HG03354 (cell line): ENCODE data around the gene ZNF70.
A peak's percentile ranks its signal among the peaks of the same experiment; 100 is the strongest.
"Not testable (repeated sequence)": the region's sequence is repeated elsewhere in the genome, so short reads cannot be mapped to it uniquely, and the experiment has no call there.

Source experiments
- ATAC-seq: cut with Tn5 transposase; IDR thresholded peaks from one replicate; pipeline ENCODE4 v1.9.1; 2021; ENCODE audit warnings: mild to moderate bottlenecking; ENCODE audit not compliant: unreplicated experiment, poor library complexity, severe bottlenecking

ZNF70 gene

DNA sequence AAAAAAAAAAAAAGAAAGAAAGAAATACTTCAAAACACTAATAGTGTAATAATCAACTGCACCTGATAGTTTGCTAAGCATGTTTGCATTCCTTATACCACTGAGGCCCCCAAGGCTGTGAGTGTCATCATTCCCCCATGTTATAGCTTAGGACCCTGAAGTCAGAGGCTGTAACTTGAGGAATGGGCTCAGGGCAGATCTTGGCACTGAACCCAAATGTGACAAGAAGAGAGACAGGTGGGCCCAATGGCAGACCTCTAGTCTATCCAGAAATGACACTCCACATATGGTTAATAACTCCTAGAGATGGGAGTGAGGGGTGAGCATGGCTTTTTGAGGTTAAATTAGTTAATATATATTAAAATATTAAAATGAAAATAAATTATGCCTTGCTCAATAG, 13.2 kb downstream of the ZNF70 start:
- ATAC-seq, result no peak

- not testable (repeated sequence) for ATAC-seq
Observed at GRCh38 chr22:23728108-23728507, 22.8 kb downstream of the ZNF70 start.

GRCh38 chr22:23722724-23723123, 28.2 kb downstream of the ZNF70 start:
- no peak for ATAC-seq

DNA sequence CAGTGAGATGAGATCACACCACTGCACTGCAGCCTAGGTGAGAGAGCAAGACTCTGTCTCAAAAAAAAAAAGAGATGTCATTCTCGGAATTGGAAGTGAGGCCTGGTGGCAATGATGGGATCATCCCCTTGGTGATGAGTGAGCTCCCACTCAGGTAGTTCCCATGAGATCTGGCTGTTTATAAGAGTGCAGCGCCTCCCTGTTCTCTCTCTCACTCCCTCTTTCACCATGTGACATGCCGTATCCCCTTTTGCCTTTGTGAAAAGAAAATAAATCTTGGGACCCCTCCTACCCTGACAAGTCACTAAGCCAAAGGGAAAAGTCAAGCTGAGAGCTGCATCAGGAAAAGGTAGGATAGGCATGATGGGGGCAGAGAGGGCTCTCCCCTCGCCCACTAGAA, 28.8 kb downstream of the ZNF70 start:
- ATAC-seq, result no peak

DNA sequence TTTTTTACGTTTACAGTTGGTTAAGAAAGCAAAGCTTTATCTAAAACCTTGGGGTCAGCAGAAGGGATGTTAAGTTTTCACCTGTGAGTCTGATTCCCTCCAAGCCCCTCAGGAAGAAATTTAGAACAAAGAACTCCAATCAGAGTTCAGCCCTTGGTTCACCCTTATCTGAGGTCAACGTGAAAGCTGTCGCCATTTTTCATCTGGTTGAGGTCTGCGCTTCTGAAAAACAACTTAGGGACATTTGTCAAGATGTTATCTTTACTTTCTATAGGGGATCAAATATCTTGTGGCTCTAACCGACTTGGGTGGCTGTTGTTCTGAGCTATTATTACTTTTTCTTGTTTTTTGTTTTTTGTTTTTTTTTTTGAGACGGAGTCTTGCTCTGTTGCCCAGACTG, 30.1 kb downstream of the ZNF70 start:
- no peak for ATAC-seq

DNA sequence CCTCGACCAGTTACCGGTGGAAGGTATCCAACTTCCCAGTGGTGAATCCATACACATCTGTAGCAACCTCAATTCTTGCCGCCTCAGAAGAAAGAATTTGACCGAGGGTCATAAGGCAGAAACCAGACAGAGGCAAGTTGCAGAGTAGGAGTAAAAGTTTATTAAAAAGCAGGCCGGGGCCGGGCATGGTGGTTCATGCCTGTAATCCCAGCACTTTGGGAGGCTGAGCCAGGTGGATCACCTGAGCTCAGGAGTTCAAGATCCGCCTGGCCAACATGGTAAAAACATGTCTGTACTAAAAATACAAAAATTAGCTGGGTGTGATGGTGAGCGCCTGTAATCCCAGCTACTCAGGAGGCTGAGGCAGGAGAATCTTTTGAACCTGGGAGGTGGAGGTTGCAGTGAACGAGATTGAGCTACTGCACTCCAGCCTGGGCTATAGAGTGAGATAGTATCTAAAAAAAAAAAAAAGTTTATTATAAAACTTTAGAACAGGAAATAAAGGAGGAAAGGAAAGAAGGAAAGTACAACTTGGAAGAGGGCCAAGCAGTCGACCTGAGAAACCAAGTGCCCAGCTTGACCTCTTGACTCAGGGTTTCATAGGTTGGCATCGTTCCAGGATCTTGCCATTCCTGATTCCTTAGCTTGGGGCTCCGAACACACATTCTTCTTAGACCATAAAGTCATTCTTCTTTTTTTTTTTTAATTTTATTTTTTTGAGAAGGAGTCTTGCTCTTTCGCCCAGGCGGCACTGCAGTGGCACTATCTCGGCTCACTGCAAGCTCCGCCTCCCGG, 32.3 kb downstream of the ZNF70 start:
- no peak for ATAC-seq

- peak; percentile 79 for ATAC-seq
Observed at GRCh38 chr22:23716811-23717801, 33.8 kb downstream of the ZNF70 start.

GRCh38 chr22:23715806-23716375, 35.0 kb downstream of the ZNF70 start:
- no peak for ATAC-seq

DNA sequence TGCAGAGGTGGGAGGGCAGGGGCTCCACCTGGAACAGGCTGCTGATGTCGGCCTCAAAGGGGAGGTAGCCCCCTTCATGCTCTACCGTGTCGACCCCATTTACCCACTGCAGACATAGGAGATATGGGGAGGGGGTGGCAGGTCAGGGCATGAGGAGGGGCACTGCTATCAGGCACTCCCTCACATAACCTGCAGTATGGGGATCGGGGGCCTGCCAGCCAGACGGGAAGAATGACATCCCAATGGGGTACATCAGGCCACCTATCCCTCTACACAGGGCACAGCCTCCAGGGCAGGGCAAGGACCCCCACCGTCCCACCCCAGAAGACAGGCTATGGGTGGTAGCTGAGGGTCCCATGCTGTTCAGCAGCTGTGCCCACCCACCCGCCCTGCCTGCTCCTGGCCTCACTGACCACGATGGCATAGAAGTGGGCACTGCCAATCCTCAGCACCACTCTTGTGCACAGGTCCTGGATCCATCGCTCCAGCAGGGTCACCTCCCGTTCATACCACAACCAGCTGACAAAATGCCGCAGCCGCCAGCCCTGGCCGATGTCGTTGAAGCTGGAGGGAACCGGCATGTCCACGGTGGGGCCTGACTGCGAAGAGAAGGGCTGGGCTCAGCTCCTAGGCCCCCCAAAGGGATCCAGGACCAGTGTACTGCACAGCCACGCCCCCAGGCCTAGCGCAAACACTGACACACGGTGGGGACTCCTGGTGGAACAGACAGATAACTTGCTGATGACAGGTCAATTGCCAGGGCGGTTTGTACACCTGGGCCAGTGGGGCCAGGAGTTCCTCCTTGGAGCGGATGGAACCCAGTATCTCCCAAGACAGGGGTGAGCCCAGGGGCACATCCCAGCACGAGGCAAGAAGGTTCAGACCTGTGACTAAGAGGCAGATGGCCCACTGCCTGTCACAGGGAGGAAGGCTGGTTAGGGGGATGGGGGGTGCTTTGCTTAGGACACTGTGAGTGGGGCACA, 36.0 kb downstream of the ZNF70 start:
- ATAC-seq, result no peak

- no peak for ATAC-seq
Observed at GRCh38 chr22:23713696-23714595, 37.0 kb downstream of the ZNF70 start.

DNA sequence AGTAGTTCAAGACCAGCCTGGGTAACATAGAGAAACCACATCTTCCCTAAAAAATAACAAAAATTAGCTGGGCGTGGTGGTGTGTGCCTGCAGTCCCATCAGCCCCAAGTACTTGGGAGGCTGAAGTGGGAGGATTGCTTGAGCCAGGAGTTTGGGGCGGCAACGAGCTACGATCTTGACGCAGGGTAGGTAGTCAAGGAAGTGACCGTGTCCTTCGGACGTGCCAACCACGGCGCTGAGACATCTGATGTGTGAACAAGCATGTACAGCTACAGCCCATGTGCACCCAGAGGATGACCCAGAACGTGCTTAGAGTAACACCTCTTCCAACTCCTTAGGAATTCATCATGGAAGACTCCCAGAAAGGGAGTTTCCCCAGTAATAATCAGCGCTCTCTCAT, 38.7 kb downstream of the ZNF70 start:
- no peak for ATAC-seq

DNA sequence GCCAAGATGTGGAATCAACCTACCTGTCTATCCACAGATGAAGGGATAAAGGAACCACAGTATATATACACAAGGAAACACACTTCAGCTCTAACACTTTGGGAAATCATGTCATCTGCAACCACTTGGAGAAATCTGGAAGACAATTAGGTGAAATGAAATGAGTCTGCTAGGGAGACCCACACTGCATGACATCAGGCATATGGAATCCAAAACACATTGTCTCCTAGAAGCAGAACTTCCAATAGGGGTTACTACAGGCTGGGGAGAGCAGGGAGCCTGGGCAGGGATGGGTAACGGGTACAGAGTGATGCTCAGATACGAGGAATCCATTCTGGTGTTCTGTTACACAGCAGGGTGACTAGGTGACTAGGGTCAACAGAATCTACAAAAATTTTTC, 41.8 kb downstream of the ZNF70 start:
- ATAC-seq, result no peak

- ATAC-seq, result no peak
Observed at GRCh38 chr22:23708270-23708669, 42.6 kb downstream of the ZNF70 start.

DNA sequence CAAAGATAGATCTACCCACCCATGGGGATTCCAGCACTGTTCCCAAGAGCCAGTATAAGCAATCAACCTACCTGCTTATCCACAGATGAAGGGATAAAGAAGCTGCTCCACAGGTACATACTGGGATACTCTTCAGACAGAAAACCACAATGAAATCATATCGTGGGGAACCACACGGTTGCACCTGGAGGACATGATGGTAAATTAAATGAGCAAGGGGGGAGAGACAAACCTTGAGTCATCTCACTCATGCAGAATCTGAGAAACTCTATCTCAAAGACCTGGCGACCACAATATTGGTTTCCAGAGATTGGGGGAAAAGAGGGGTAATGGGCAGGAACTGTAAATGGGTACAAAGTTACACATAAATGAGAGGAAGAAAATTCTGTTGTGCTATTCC, 45.6 kb downstream of the ZNF70 start:
- no peak for ATAC-seq

DNA sequence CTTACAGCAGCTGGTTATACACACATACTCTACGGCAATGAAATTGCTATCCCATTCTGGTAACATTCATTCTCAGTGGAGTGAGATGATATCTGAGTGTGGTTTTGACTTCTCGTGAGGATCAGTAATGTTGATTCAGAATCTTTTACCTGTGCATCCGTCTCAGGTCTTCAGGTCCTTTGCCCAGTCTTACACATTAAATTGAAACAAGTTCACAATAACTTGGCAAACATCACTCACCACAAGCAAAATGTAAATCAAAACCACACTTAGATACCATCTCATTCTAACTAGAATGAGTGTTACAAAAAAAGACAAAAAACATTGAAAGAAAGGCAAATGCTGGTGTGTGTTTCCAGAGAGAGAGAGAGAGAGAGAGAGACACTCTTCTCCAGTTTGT, 46.1 kb downstream of the ZNF70 start:
- ATAC-seq, result no peak

GRCh38 chr22:23704062-23704461, 46.9 kb downstream of the ZNF70 start:
- ATAC-seq, result no peak

DNA sequence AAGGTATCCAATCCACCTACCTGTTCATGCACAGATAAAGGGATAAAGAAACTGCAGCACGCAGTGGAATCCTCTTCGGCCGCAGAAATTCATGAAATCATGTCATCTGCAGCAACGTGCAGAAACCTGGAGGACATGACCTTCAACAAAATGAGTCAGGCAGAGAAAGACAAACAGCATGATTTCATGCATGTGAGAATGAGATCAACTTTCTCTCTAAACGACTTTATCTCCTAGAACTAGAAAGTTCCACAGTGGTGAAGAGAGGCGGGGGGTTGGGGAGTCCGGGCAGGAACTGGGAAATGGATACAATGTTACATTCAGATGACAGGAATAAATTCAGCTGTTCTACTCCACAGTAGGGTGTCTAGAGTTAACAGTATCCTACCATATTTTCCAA, 50.2 kb downstream of the ZNF70 start:
- no peak for ATAC-seq

GRCh38 chr22:23698673-23699235, 52.2 kb downstream of the ZNF70 start:
- ATAC-seq, result no peak
